Measurements from ENCODE around the gene ZNF23. TPM values are rescaled to one million over a fixed set of nuclear protein-coding genes. Genes with fewer than 3 reads are reported as not detected.

ZNF23 gene
- total and polyA plus RNA-seq, 10 of the 15 experiments (the other 5 are each of a cell fraction or from before 2014, with no cell fraction given) = 3.6 to 11.5 (median 8.7) TPM

DNA sequence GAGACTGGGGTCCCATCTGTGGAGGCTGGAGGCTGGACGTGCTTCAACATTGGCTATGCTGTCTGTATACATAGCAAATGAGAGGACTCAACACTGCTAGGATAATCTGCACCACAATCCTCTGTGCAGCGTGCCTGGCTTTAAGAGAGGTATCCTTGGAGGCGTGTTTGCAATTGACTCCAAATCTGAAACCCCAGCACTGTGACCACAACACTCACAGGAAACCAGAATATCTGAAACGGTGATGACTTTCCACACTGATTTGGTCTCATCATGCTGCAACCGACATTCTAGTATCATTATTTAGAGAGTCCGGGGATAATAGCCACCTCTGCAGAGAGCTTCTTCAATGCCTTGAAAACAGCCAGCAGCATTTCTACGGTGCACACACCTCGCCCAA, 55.3 kb downstream of the ZNF23 start (continued):
- TF ChIP-seq, protein P1, sequence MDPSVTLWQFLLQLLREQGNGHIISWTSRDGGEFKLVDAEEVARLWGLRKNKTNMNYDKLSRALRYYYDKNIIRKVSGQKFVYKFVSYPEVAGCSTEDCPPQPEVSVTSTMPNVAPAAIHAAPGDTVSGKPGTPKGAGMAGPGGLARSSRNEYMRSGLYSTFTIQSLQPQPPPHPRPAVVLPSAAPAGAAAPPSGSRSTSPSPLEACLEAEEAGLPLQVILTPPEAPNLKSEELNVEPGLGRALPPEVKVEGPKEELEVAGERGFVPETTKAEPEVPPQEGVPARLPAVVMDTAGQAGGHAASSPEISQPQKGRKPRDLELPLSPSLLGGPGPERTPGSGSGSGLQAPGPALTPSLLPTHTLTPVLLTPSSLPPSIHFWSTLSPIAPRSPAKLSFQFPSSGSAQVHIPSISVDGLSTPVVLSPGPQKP (IDR thresholded peaks at IDR 0.05; ENCODE audit: low read depth, low read length) = no peak
- TF ChIP-seq HCFC1 (IDR thresholded peaks at IDR 0.05; ENCODE audit: low read length) (no peak), TBL1XR1 (IDR thresholded peaks at IDR 0.05; ENCODE audit: low read depth, low read length) (no peak), IRF4 (IDR thresholded peaks at IDR 0.05; ENCODE audit: low read depth, low read length) (no peak)

DNA sequence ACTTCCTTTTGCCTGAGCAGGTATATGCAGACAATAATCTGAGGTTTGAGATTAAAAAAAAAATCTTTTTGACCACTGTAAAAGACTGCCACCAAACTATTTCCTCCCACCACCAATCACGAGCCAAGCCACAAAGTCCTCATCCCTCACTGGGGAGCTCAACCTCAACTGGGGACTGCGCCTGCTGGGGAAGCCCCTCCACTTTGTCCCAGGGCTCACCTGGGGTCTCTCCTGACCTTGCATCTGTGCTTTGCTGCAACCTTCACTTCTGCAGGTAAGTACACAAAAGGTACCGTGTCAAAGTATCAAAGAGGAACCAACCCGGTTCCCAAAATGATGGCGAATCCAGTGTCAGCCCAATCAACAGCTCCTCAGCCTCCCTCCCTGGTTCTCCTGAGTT, 55.7 kb downstream of the ZNF23 start:
- Histone ChIP-seq H3K4me1 (ENCODE audit: control insufficient read depth, insufficient read depth, low read length) (no peaks in the 10 kb centered on the region), H3K27me3 (replicated peaks in 1 of 2; ENCODE audit: control insufficient read depth in 2 of 2, insufficient read depth in 2 of 2, low read length in 1 of 2) (peaks cover 0 to 7% of the 10 kb centered on the region in 2 experiments; a peak in 2 of 4 replicates), H3K4me3 (no peak overlapping the region), H3K9ac (ENCODE audit: control insufficient read depth, insufficient read depth, low read length) (no peak overlapping the region), H4K20me1 (ENCODE audit: control insufficient read depth, insufficient read depth) (no peaks in the 10 kb centered on the region), H3K4me2 (ENCODE audit: control insufficient read depth, insufficient read depth) (no peak overlapping the region), H3K27ac (ENCODE audit: control insufficient read depth, insufficient read depth) (no peak overlapping the region), H3K9me3 (replicated peaks; ENCODE audit: control insufficient read depth, insufficient read depth, low read length) (no peaks in the 10 kb centered on the region; the same call in 2 of the 3 replicates), H3K79me2 (ENCODE audit: control insufficient read depth, insufficient read depth, low read length) (no peaks in the 10 kb centered on the region), H2AFZ (ENCODE audit: control insufficient read depth, low read depth, low read length) (no peak overlapping the region), H3K36me3 (ENCODE audit: control insufficient read depth in 2 of 2, insufficient read depth in 2 of 2, low read length in 1 of 2) (no peaks in the 10 kb centered on the region)
- in situ Hi-C loops (cut with MboI) (no loop called here), intact Hi-C loops (cut with micrococcal nuclease; ENCODE audit: unreplicated experiment) (no loop called here)
- ChIA-PET SMC1A (ENCODE audit: uncharacterized antibody, unreplicated experiment) (interaction anchor here (0.9 kb wide), 1 partner anchor 94 kb away, joined by 3 read pairs; no protein-coding TSS in a partner anchor), RAD21 (ENCODE audit: unreplicated experiment) (interaction anchor here (1.5 kb wide), 1 partner anchor 205 kb away, joined by 3 read pairs; no protein-coding TSS in a partner anchor), CTCF (interaction anchor here (0.6 to 1.8 kb wide), 2 partner anchors 24 to 205 kb away, joined by 3 to 5 read pairs; no protein-coding TSS in a partner anchor), POLR2A (no interaction called here)
- DNase-seq (ENCODE audit: low read depth, low spot score) (no peak), FAIRE-seq (no peak), ATAC-seq (no peak)
- WGBS (ENCODE audit: insufficient coverage, insufficient replicate concordance, low lambda C conversion rate, missing lambda C conversion rate) = 22% methylated on average over 5 of the region's 5 CpGs
- BruUV-seq (replicated peaks) = no TSS peak
- TF ChIP-seq NFYB (IDR thresholded peaks at IDR 0.05; ENCODE audit: insufficient read depth, low read depth, low read length) = no peak
- no peak for TF ChIP-seq PML (IDR thresholded peaks at IDR 0.05; ENCODE audit: low read length)
- TF ChIP-seq, protein P2, sequence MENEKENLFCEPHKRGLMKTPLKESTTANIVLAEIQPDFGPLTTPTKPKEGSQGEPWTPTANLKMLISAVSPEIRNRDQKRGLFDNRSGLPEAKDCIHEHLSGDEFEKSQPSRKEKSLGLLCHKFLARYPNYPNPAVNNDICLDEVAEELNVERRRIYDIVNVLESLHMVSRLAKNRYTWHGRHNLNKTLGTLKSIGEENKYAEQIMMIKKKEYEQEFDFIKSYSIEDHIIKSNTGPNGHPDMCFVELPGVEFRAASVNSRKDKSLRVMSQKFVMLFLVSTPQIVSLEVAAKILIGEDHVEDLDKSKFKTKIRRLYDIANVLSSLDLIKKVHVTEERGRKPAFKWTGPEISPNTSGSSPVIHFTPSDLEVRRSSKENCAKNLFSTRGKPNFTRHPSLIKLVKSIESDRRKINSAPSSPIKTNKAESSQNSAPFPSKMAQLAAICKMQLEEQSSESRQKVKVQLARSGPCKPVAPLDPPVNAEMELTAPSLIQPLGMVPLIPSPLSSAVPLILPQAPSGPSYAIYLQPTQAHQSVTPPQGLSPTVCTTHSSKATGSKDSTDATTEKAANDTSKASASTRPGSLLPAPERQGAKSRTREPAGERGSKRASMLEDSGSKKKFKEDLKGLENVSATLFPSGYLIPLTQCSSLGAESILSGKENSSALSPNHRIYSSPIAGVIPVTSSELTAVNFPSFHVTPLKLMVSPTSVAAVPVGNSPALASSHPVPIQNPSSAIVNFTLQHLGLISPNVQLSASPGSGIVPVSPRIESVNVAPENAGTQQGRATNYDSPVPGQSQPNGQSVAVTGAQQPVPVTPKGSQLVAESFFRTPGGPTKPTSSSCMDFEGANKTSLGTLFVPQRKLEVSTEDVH (IDR thresholded peaks at IDR 0.05; ENCODE audit: low read depth, partially characterized antibody) = no peak
- no peak for TF ChIP-seq ASH2L (IDR thresholded peaks at IDR 0.05; ENCODE audit: borderline replicate concordance, low read depth)
- TF ChIP-seq, protein P3, sequence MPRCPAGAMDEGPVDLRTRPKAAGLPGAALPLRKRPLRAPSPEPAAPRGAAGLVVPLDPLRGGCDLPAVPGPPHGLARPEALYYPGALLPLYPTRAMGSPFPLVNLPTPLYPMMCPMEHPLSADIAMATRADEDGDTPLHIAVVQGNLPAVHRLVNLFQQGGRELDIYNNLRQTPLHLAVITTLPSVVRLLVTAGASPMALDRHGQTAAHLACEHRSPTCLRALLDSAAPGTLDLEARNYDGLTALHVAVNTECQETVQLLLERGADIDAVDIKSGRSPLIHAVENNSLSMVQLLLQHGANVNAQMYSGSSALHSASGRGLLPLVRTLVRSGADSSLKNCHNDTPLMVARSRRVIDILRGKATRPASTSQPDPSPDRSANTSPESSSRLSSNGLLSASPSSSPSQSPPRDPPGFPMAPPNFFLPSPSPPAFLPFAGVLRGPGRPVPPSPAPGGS (IDR thresholded peaks at IDR 0.05; ENCODE audit: borderline replicate concordance, insufficient read depth, low read depth, low read length, poor library complexity, severe bottlenecking) = no peak
- TF ChIP-seq, protein P4, sequence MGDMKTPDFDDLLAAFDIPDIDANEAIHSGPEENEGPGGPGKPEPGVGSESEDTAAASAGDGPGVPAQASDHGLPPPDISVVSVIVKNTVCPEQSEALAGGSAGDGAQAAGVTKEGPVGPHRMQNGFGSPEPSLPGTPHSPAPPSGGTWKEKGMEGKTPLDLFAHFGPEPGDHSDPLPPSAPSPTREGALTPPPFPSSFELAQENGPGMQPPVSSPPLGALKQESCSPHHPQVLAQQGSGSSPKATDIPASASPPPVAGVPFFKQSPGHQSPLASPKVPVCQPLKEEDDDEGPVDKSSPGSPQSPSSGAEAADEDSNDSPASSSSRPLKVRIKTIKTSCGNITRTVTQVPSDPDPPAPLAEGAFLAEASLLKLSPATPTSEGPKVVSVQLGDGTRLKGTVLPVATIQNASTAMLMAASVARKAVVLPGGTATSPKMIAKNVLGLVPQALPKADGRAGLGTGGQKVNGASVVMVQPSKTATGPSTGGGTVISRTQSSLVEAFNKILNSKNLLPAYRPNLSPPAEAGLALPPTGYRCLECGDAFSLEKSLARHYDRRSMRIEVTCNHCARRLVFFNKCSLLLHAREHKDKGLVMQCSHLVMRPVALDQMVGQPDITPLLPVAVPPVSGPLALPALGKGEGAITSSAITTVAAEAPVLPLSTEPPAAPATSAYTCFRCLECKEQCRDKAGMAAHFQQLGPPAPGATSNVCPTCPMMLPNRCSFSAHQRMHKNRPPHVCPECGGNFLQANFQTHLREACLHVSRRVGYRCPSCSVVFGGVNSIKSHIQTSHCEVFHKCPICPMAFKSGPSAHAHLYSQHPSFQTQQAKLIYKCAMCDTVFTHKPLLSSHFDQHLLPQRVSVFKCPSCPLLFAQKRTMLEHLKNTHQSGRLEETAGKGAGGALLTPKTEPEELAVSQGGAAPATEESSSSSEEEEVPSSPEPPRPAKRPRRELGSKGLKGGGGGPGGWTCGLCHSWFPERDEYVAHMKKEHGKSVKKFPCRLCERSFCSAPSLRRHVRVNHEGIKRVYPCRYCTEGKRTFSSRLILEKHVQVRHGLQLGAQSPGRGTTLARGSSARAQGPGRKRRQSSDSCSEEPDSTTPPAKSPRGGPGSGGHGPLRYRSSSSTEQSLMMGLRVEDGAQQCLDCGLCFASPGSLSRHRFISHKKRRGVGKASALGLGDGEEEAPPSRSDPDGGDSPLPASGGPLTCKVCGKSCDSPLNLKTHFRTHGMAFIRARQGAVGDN (IDR thresholded peaks at IDR 0.05) = no peak
- TF ChIP-seq MEF2A (IDR thresholded peaks at IDR 0.05; ENCODE audit: insufficient read depth, low read depth, low read length) = no peak
- TF ChIP-seq BCL11A (IDR thresholded peaks at IDR 0.05; ENCODE audit: low read depth, low read length) = no peak

All from GM12878 (cell line).